Non-pigmented ciliary epithelial cell (primary cell): ENCODE measurements around the gene CAMK2B.

Source experiments
- DNase-seq: peaks from one replicate; pipeline ENCODE4 v3.0.0-alpha.2; 2010; ENCODE audit warnings: low read depth

The CAMK2B gene

GRCh38 chr7:44273681-44274622 lies 51.4 kb downstream of the CAMK2B start:
- no peak for DNase-seq

- no peak for DNase-seq
These were observed 52.4 kb downstream of the CAMK2B start for GRCh38 chr7:44272981-44273380.

- DNase-seq = no peak
These were observed 52.9 kb downstream of the CAMK2B start for GRCh38 chr7:44272456-44272855.

GRCh38 chr7:44269943-44270493 lies 55.4 kb downstream of the CAMK2B start:
- DNase-seq = no peak

- no peak for DNase-seq
These were observed 56.0 kb downstream of the CAMK2B start for GRCh38 chr7:44269417-44269816.

GRCh38 chr7:44268671-44269070 lies 56.7 kb downstream of the CAMK2B start:
- no peak for DNase-seq

GRCh38 chr7:44267719-44268421 lies 57.5 kb downstream of the CAMK2B start:
- no peak for DNase-seq

- DNase-seq = no peak
These were observed 58.2 kb downstream of the CAMK2B start for GRCh38 chr7:44267178-44267577.

GRCh38 chr7:44266526-44266925 lies 58.9 kb downstream of the CAMK2B start:
- no peak for DNase-seq

- no peak for DNase-seq
These were observed 59.7 kb downstream of the CAMK2B start for GRCh38 chr7:44265728-44266127.

- DNase-seq = no peak
These were observed 61.0 kb downstream of the CAMK2B start for GRCh38 chr7:44264221-44264931.

- no peak for DNase-seq
These were observed 61.9 kb downstream of the CAMK2B start for GRCh38 chr7:44263326-44264082.

- no peak for DNase-seq
These were observed 63.4 kb downstream of the CAMK2B start for GRCh38 chr7:44262031-44262430.

- DNase-seq = no peak
These were observed 64.2 kb downstream of the CAMK2B start for GRCh38 chr7:44261240-44261639.

GRCh38 chr7:44259547-44260457 lies 65.6 kb downstream of the CAMK2B start:
- peak; percentile 85 for DNase-seq

- no peak for DNase-seq
These were observed 66.4 kb downstream of the CAMK2B start for GRCh38 chr7:44258865-44259546.

GRCh38 chr7:44258423-44258760 lies 67.0 kb downstream of the CAMK2B start:
- no peak for DNase-seq

GRCh38 chr7:44257618-44258422 lies 67.6 kb downstream of the CAMK2B start:
- peak; percentile 77 for DNase-seq

GRCh38 chr7:44257213-44257612 lies 68.2 kb downstream of the CAMK2B start:
- DNase-seq = no peak
